ENCODE measurements around the gene MMP20.
"Not testable (repeated sequence)": the region's sequence is repeated elsewhere in the genome, so short reads cannot be mapped to it uniquely, and the experiment has no call there.

The MMP20 gene, protein sequence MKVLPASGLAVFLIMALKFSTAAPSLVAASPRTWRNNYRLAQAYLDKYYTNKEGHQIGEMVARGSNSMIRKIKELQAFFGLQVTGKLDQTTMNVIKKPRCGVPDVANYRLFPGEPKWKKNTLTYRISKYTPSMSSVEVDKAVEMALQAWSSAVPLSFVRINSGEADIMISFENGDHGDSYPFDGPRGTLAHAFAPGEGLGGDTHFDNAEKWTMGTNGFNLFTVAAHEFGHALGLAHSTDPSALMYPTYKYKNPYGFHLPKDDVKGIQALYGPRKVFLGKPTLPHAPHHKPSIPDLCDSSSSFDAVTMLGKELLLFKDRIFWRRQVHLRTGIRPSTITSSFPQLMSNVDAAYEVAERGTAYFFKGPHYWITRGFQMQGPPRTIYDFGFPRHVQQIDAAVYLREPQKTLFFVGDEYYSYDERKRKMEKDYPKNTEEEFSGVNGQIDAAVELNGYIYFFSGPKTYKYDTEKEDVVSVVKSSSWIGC

DNA sequence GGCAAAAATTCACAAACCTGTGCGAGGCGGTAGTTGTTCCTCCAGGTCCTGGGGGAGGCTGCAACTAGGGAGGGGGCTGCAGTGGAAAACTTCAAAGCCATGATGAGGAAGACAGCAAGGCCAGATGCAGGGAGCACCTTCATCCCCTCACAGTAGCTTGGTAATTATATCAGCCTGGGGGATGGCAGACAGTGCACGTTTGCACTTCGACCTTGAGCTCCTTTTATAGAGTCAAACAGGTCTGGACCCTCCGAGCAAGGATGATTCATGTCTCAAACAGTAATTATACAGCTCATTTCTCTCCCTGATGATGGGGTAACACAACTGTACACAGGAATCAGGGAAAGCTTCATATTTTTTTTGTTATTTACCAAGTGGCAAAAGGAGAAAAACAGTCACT lies at the start of gene MMP20:
Gene MMP20, minus strand, starts transcription at position 156 of the 400 bp plus-strand sequence. Its CDS starts 13 bp downstream, at position 143.
- DNase-seq, result no peak

DNA sequence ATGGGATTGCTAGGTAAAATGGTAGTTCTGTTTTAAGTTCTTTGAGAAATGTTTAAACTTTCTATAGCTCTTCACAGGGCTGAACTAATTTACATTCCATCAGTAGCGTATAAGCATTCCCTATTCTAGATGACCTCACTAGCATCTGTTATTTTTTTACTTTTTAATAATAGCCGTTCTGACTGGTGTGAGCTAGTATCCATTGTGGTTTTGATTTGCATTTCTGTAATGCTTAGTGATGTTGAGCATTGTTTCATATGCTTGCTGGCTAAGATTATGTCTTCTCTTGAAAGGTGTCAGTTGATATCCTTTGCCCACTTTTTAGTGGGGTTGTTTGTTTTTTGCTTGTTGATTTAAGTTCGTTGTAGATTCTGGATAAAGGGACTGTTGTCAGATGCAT lies 44.5 kb upstream of the MMP20 start:
- no peak for DNase-seq

DNA sequence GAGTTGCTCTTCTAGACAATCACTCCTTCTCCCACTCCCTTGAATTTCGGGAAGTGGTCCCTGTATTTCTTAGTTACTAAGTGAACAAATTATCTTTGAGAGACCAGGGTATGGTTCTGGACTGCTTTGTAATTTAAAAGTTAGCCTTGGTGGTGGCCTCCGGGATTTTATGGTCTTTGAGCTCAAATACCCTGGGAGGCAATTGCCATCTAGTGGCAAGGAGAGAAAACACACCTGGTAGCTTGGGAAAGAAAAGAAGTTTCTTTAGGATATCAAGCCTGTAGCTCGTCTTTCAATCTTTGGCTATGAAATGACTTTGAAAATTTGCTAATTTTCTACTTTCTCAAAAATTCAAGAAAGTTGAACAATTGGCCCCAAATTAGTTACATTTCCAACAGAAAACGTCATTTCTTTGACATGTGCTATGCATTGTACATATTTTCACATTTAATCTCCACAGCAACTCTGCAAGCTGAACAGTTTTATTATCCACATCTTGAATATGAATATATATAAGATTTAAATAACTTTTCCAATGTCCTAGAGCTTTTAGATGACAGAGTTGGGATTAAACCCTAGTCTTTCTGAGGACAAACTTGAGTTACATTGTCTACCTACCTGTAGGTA lies 41.3 kb upstream of the MMP20 start:
- peak; percentile 70 to 77 for DNase-seq

DNA sequence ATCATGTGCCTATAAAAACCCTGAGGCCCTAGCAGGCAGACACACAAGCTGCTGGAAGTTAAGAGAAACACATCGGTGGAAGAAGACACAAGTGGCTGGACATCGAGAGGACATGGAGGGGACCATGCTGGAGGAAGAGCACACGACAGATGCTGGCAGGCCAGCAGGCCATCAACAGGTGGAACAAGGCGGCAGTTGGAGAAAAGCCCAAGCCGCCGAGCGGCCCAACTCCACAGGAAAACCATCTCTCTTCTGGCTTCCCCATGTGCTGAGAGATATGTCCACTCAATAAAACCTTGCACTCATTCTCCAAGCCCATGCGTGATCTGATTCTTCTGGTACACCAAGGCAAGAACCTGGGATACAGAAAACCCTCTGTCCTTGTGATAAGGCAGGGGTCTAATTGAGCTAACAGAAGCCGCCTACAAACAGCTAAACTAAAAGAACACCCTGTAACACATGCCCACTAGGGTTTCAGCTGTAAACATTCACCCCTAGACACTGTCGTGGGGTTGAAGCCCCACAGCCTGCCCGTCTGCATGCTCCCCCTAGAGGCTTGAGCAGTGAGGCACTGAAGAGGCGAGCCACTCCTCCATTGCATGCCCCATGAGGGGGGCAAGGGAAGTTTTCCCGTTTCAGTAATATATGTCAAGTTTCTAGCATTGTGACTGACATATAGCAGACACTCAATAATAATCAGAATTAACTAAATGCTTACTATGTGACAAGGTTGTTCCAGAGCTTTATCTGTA lies 39.0 kb upstream of the MMP20 start:
- DNase-seq, result peak; percentile 29 to 34

DNA sequence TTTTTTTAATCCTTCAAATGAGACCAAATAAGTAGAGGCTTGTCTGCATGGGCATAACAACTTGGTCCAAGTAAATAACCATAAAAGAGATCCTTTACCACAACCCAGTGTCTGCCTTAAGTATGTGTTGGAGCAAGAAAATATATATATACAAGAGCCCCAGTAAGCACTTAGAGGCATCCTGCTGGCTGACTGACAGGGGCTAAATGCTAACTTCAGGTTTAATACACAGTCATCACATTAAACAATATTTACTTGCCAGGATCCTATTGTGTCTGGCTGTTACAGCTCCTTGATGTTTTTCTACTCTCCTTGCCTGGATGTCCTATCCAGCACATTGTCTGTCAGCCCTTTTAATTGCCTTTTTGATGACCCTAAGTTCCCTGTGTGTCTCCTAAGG lies 37.5 kb upstream of the MMP20 start:
- DNase-seq, result no peak

DNA sequence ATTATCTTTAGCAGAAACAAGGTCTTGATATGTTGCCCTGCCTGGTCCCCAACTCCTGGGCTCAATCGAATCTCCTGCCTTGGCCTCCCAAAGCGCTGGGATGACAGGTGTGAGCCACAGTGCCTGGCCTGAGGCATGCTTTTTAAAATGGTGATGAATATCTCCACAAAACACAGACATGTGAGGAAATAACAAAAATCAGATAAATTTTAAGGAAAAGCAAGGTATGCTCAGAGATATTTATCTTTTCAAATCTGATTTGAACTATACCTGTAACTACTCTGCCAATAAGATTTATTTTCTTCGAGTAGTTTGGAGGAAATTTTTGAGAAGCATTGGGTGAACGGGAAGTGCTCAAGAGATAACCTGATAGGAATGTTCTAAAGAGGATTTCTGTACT lies 35.9 kb upstream of the MMP20 start:
- DNase-seq, result no peak

DNA sequence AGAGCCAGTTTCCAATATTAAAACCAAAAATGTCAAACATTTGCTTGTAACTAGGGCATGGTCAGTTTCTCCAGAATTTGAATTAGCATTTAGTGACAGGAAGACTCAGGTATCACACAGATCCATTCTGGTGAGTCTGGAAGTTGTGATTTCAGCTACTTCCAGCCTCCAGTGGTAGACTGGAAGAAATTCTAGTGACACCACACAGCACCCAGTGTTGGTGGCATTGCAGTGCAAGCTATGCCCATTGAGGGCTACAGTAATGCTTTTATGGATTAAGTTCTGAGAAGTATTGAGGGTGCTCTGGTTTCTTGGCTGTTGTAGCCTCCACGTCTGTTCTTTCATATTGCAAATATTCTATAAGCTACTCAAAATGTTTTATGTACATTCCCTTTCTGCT lies 31.4 kb upstream of the MMP20 start:
- no peak for DNase-seq

DNA sequence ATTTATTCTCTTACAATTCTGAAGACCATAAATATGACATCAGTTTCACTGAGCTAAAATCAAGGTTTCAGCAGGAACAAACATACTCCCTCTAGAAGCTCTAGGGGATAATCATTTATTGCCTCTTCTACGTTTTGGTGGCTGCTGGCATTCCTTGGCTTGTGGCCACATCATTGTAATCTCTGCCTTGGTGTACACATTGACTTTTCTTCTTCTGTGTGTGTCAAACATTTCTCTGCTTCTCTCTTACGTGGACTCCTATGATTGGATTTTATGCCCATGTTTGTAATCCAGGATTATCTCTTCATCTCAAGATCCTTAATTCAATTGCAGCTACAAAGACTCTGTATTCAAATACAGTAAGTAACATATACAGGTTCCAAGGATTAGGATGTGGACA lies 30.4 kb upstream of the MMP20 start:
- no peak for DNase-seq

DNA sequence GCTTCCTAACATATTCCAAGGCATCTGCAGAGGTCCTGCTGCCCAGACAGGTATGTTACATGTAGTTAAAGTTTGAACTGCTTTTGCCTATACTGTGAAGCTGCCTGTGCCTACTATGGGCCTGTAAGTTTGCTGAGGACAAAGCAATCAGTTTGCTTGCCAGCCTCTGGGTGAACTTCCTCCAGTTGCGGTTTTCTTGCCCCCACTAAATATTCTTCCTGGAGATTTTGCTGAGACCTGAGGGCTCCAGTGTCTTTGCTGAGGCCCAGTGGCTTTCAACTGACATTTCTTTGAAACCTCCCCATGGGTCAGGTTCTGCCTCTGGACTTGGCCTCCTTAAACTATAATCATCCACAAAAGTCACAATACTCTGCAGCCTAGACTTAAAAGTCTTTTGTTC lies 29.6 kb upstream of the MMP20 start:
- DNase-seq, result no peak

DNA sequence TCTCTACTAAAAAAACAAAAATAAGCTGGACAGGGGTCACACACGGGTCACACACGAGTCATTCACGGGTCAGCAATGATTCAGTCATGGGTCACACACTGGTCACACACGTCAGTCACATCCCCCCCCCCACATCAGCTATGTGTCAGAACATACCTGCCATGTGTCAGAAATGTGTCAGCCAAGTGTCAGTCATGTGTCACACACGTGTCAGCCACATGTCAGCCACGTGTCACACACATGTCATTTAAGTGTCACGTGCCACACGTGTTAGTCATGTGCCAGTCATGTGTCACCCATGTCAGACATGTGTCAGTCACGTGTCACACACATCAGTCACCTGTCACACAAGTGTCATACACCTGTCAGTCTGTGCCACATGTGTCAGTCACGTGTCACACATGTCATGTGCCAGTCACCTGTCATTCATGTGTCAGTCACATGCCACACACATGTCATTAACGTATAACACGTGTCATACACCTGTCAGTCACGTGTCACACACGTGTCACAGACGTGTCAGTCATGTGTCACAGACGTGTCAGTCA lies 28.7 kb upstream of the MMP20 start:
- no peak for DNase-seq

DNA sequence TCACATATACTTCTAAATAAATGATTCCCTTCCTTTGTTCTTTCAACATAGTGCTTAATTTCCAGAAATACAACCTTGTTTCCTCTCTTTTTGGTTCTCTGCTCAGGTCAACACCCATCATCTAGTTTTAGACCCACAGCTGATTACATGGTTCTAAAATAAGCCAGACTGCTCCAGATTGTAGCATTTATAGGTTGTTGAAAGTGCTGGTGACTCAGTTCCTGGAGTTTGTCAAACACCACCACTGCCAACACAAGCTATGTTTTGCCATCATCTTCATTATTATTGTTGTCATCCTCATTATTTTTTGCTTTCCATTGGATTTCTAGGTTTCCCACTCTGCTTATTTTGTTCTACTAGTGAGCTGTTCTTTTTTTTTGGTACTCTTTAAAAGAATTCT lies 22.3 kb upstream of the MMP20 start:
- DNase-seq, result no peak

DNA sequence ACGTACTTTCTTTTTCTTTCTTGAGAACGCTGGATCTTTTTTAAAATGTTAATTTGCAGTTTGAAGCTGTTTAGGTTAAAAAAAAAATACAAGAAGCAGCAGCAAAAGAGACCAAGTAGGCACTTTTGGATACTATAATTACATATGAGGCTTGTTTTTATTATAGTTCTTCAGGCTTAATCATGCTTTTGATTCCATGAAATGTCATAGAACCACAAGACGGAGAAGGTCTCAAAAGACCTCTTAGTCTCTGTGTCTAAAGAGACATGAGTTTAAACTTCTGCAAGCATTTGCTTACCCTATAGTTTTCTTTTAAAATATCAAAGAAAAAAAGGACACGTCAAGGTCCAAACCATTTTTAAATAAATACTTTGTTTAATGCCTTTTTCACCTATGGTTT lies 18.8 kb upstream of the MMP20 start:
- no peak for DNase-seq

DNA sequence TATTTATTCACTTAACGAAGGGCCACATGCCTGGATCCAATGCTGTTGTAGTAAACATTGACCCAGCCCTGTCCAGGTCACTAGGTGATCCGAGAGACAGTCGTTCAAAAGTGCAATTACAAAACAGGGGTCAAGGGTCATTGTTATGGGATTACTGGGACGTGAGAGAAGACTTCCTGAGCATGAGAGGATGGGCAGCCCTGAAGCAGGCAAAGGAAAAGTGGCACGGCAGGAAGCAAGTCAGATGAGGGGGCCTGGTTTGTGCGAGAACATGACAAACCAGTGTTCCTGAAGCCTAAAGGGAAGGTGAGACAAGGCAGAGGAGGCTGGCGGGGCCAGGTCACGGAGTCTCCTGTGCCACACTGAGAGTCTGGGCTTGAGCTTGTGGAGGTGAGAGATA lies 15.8 kb upstream of the MMP20 start:
- no peak for DNase-seq

DNA sequence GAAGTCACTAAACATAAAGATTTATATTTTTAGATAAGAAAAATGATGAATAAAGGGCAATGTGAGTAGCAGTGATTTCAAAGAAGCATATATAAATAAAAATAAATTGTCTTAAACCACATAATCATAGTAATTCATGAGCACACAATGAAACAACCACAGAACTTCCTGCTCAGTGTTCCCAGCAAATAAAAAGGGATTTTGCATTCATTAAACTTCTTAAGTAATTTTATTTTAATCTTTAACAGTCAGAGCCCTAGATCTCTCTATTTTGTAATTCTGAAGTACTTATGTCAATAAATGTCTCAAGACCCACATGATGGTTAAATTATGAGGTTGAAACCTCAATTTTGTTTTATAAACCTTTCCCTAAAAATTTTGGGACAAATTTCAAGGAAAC lies 14.5 kb upstream of the MMP20 start:
- no peak for DNase-seq

DNA sequence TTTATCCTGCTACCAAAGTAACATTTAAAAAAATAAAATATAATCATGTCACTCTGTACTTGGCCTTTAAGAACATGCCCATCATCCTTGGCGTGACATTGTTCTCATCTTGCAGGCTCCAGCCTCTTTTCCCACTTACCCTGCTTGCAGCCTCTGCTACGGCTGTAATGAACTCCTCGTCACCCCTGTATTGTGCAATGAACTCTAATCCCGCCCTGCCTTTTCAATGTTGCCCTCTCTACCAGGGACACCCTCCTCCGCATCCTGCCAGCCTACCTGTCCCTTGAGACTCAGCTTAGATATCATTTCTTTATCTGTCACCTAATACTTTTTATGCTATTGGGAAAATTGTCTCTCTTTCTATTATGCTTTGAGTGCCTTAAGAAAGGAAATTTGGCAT lies 12.6 kb upstream of the MMP20 start:
- DNase-seq, result no peak

DNA sequence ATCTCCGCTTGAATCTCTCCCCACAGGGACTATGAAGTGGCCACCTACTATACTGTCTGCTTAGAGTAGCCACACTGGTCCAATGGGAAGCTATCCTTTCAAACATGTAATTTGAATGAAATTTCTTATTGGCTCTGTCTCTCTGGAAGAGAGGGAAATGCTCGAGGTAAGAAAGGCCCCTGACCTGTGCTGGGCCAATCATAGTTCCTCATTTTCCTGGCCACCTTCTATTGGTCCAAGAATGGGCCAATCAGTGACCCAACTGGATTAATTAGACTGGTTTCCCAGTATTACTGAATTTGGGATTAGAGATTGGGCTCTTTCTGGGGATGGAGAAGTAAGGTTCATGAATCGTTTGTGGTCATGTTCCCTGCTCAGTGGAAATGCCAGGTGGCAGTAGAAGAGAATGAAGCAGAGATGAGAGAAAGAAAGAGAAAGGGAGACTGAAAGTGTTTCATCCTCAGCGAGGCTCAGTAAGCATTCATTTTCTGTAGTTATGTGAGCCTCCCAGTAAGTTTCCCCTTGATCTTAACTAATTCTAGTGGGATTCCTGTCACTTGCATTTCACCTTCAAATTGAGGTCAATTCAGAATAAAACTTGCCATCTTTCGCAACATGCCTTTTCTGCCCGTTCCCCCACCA lies 8.4 kb upstream of the MMP20 start:
- DNase-seq, result no peak

DNA sequence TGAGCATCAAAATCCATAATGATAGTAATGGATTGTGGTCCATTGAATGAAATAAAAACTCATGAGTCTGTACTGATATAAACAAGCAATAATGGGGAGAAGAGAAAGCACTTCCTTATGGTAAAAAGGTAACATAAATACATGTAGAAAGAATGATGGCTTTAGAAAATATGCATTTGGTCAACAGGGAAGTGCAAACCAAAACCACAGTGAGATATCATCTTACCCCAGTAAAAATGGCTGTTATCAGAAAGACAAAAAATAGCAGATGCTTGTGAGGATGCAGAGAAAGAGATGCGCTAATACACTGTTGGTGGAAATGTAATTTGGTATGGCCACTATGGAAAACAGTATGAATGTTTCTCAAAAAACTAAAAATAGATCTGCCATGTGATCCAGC lies 6.9 kb upstream of the MMP20 start:
- DNase-seq, result no peak

DNA sequence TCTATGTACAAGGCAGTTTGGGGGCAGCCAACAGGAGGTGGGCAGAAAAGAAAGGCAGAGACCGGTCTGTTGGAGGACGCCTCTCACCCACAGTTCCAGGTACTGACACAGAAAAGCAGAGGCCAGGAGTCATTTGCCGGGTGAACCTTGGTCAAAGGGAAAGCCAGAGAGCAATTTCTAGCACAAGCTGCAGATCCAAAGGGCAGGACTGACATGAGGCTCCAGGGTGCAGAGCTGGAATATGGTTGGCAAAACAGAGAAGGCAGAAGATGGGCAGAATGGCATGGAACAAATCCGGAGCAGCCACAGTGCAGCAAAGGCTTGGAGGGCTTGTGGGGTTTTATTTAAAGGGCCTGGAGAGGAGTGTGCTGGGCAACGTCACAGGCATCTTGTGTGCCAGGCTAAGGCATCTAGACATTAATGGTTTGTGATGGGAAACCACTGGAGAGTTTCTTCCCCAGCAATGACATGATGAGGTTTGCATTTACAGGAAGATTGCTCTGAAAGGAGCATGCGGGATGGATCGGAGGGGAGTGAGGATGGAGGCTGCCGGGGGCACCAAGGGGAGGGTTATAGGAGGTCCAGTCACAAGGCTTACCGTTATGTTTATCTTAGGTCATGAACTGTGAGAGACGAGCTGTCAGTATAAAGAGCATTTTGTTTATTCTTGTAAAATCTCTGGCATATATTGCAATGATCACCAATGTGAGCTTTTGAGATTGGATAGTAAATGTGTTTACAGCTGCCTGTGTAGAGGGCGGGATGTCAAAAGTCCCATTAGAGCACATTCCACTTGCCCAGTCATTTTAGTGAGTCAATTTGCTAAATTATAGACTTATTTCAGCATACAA lies 5.7 kb upstream of the MMP20 start:
- DNase-seq, result no peak

DNA sequence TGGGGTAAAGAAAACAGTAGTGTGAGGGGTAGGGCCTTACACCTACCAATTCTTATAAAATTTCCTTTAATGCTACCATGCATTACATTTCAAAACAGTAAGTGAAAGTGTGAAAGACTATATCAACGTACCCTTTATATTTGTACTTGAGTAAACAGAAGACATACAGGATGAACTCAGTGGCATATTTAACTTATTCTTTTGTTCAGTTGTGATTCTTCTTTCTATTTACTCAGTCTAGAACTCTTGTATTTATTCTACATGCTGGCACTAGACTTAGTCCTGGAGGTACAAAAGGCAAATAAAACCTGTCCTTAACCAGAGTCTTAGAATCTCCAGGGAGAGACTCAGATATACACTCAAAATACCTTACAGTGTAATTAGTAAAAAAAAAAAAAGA lies 4.8 kb upstream of the MMP20 start:
- not testable (repeated sequence) for DNase-seq

DNA sequence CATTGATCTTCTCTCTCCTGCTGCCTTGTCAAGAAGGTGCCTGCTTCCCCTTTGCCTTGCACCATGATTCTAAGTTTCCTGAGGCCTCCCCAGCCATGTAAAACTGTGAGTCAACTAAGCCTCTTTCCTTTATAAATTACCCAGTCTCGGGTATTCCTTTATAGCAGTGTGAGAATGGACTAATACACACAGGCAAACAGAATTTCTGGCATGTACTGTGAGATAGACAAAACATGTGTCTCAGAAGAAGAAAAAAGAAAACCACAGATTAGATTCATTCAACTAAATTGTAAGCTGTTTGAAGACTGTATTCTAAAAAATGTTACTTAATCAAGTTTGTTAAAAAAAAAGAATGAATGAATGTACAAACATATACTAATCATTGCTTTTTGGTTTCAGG lies 1.5 kb upstream of the MMP20 start:
- DNase-seq, result no peak

DNA sequence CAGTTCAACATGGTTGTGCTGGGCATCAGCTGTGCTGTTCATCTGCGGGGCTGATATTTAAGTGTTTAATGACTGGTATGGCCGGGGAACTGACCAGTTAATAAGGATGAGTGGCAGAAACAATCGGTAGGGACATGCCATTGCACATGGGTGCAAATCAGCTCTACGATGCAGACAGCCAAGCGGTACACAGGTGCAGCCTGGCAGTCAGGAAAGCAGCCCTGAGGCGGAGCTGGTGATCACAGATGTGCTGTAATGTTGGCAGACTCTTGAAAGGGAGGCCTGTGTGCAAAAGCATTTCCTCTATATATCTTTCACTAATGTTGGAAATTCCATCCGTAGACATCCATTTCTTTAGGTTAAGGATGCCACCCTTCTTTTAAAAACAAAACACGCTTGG lies 1.1 kb downstream of the MMP20 start:
- DNase-seq, result no peak

DNA sequence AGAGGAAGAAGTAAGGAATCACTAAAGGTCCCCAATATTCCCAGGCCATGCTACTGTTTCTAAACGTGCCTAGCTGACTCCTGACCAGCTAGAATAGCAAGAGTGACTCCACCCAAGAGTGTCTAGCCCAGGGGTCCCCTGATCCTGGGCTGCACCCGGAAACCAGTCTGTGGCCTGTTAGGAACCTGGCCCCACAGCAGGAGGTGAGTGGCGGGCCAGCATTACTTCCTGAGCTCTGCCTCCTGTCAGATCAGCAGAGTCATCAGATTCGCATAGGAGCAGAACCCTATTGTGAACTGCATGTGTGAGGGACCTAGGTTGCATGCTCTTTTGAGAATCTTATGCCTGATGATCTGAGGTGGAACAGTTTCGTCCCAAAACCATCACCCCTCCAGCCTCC lies 2.0 kb downstream of the MMP20 start:
- no peak for DNase-seq

Measured in Kasumi-1 (cell line).